GM03348 (cell line): Measurements from ENCODE around the gene ADAMTS15.
A peak's percentile ranks its signal among the peaks of the same experiment; 100 is the strongest.

Source experiments
- DNase-seq: peaks from one replicate; pipeline ENCODE4 v3.0.0; 2012; ENCODE audit warnings: low spot score

ADAMTS15 gene

GRCh38 chr11:130478881-130479280, 30.4 kb downstream of the ADAMTS15 start:
- DNase-seq, result no peak

- DNase-seq, result peak; percentile 37
Measured at GRCh38 chr11:130480186-130480585, 31.7 kb downstream of the ADAMTS15 start.

- peak; percentile 38 for DNase-seq
Measured at GRCh38 chr11:130480711-130481140, 32.3 kb downstream of the ADAMTS15 start.

- no peak for DNase-seq
Measured at GRCh38 chr11:130483124-130483523, 34.7 kb downstream of the ADAMTS15 start.

GRCh38 chr11:130485983-130486382, 37.5 kb downstream of the ADAMTS15 start:
- no peak for DNase-seq

GRCh38 chr11:130486391-130486836, 38.0 kb downstream of the ADAMTS15 start:
- DNase-seq, result no peak

- no peak for DNase-seq
Measured at GRCh38 chr11:130486987-130487923, 38.8 kb downstream of the ADAMTS15 start.

GRCh38 chr11:130487924-130488815, 39.7 kb downstream of the ADAMTS15 start:
- DNase-seq, result no peak

GRCh38 chr11:130488848-130489584, 40.6 kb downstream of the ADAMTS15 start:
- no peak for DNase-seq

- no peak for DNase-seq
Measured at GRCh38 chr11:130489716-130490115, 41.3 kb downstream of the ADAMTS15 start.

- no peak for DNase-seq
Measured at GRCh38 chr11:130490682-130491449, 42.4 kb downstream of the ADAMTS15 start.

GRCh38 chr11:130498181-130498580, 49.7 kb downstream of the ADAMTS15 start:
- DNase-seq, result no peak

- DNase-seq, result no peak
Measured at GRCh38 chr11:130499828-130500227, 51.4 kb downstream of the ADAMTS15 start.

- no peak for DNase-seq
Measured at GRCh38 chr11:130504317-130504716, 55.9 kb downstream of the ADAMTS15 start.

GRCh38 chr11:130508913-130509312, 60.5 kb downstream of the ADAMTS15 start:
- no peak for DNase-seq

GRCh38 chr11:130509942-130510341, 61.5 kb downstream of the ADAMTS15 start:
- no peak for DNase-seq

- DNase-seq, result no peak
Measured at GRCh38 chr11:130510407-130511006, 62.1 kb downstream of the ADAMTS15 start.

GRCh38 chr11:130511765-130512164, 63.3 kb downstream of the ADAMTS15 start:
- no peak for DNase-seq

GRCh38 chr11:130512662-130513061, 64.2 kb downstream of the ADAMTS15 start:
- no peak for DNase-seq

- DNase-seq, result peak; percentile 64
Measured at GRCh38 chr11:130513132-130513531, 64.7 kb downstream of the ADAMTS15 start.

GRCh38 chr11:130514316-130514715, 65.9 kb downstream of the ADAMTS15 start:
- DNase-seq, result peak; percentile 68
